Sigmoid colon (tissue), 4 donors: ENCODE measurements around the gene P2RY11.

Source experiments
- EP300 ChIP-seq, 4 donors: sonication (generic); formaldehyde crosslinking; IDR thresholded peaks; one replicate each; pipeline ENCODE4 v1.6.1; 2017; ENCODE audit warnings: antibody characterized with exemption in 4 of 4
- POLR2A ChIP-seq, 2 donors: fragments of 450-650 bp; IDR thresholded peaks; one replicate each; pipeline ENCODE4 v1.6.1; 2016; ENCODE audit warnings: antibody characterized with exemption in 2 of 2, mild to moderate bottlenecking in 2 of 2, moderate library complexity in 2 of 2
- POLR2AphosphoS5 ChIP-seq, 4 donors: sonication (generic); formaldehyde crosslinking; IDR thresholded peaks; one replicate each; pipeline ENCODE4 v1.6.1; 2017; ENCODE audit warnings: antibody characterized with exemption in 4 of 4
- TF ChIP-seq, protein P1 (sequence below), 4 experiments: fragments of 450-650 bp in 3 of 4; fragments of 200-600 bp in 1 of 4; IDR thresholded peaks; one replicate each; pipeline ENCODE4 v1.5.1; 2016 to 2019; ENCODE audit warnings: antibody characterized with exemption in 4 of 4, mild to moderate bottlenecking in 3 of 4, moderate library complexity in 2 of 4

DNA sequence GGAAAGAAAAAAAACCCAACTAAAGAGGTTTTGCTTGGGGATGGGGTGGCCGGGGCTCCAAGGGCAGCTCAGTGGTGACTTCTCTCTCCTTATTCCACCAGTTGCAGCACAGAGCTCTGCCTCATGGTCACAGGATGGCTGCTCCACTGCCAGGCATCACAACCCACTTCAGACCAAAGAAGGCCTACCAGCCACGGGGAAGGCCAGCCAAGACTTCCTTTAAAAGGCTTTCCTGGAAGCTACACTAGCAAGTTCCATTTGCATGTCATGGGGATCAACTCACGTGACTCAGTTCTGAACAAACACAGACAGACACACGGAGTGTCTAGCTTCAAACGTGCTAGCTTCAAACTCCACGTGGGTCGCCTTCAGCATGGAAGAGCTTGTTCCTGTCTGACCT, 21.4 kb downstream of the P2RY11 start:
- TF ChIP-seq POLR2A (IDR thresholded peaks at IDR 0.05) (no peak), EP300 (IDR thresholded peaks at IDR 0.05) (no peak), POLR2AphosphoS5 (IDR thresholded peaks at IDR 0.05) (no peak)
- TF ChIP-seq, protein P1, sequence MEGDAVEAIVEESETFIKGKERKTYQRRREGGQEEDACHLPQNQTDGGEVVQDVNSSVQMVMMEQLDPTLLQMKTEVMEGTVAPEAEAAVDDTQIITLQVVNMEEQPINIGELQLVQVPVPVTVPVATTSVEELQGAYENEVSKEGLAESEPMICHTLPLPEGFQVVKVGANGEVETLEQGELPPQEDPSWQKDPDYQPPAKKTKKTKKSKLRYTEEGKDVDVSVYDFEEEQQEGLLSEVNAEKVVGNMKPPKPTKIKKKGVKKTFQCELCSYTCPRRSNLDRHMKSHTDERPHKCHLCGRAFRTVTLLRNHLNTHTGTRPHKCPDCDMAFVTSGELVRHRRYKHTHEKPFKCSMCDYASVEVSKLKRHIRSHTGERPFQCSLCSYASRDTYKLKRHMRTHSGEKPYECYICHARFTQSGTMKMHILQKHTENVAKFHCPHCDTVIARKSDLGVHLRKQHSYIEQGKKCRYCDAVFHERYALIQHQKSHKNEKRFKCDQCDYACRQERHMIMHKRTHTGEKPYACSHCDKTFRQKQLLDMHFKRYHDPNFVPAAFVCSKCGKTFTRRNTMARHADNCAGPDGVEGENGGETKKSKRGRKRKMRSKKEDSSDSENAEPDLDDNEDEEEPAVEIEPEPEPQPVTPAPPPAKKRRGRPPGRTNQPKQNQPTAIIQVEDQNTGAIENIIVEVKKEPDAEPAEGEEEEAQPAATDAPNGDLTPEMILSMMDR (IDR thresholded peaks at IDR 0.05) = no peak
